HL-60 (cell line): ENCODE results near the gene LRRC1.

Experiments
- CTCF ChIP-seq: IDR thresholded peaks from one replicate; pipeline ENCODE4 v1.5.1; 2011; ENCODE audit warnings: low read length, control low read depth, inconsistent platforms; ENCODE audit not compliant: insufficient read depth
- POLR2AphosphoS5 ChIP-seq: IDR thresholded peaks from 2 replicates; pipeline ENCODE4 v1.6.1; 2012; ENCODE audit warnings: low read depth

- TF ChIP-seq CTCF (no peak), POLR2AphosphoS5 (no peak)
Measured at GRCh38 chr6:53874964-53875363, 80.2 kb downstream of the LRRC1 start.
